ENCODE results near the gene TMEFF1. TPM values are rescaled to one million over a fixed set of nuclear protein-coding genes. Genes with fewer than 3 reads are reported as not detected.

The TMEFF1 gene
- total and polyA plus RNA-seq, 2 of the 8 experiments (the other 6 are each of a cell fraction or from before 2014, with no cell fraction given) = 13.5 to 68.2 TPM

GRCh38 chr9:100430286-100430940, 42.5 kb upstream of the TMEFF1 start:
- H3K4ac ChIP-seq (replicated peaks; ENCODE audit: insufficient read length, low read depth, low read length) = no peak overlapping the region
- POLR2A ChIA-PET (ENCODE audit: partially characterized antibody) = interaction anchor here (0.6 to 0.9 kb wide), 2 partner anchors 9 to 415 kb away, joined by 3 to 4 read pairs; no protein-coding TSS in a partner anchor
- no peak overlapping the region for H2BK12ac ChIP-seq (ENCODE audit: low read depth, low read length)
- H3K36me3 ChIP-seq (ENCODE audit: control insufficient read depth in 2 of 4, insufficient read depth in 4 of 4, low read length in 3 of 4) = no peaks in the 10 kb centered on the region
- H2BK15ac ChIP-seq (ENCODE audit: low read length) = no peak overlapping the region
- WGBS, 2 experiments (ENCODE audit: extremely low coverage in 1 of 2, insufficient coverage in 1 of 2, insufficient read length in 1 of 2, insufficient replicate concordance in 2 of 2, low coverage in 1 of 2, low lambda C conversion rate in 2 of 2, missing lambda C conversion rate in 1 of 2) = 91% methylated on average over 5 of the region's 5 CpGs; no CpG with 5 or more reads in 1 of the 2 experiments
- no peak overlapping the region for H2AFZ ChIP-seq (ENCODE audit: low read length)
- H3K4me3 ChIP-seq (ENCODE audit: extremely low read depth in 1 of 4, insufficient read depth in 2 of 4, low read depth in 3 of 4, low read length in 4 of 4) = no peak overlapping the region
- no peak overlapping the region for H4K91ac ChIP-seq (replicated peaks; ENCODE audit: insufficient read length, low read length)
- H3K18ac ChIP-seq (ENCODE audit: extremely low read depth, low read length) = no peak overlapping the region
- H3K14ac ChIP-seq (ENCODE audit: insufficient read length) = no peak overlapping the region
- no peaks in the 10 kb centered on the region for H3K9me3 ChIP-seq (ENCODE audit: insufficient read depth in 2 of 2, low read depth in 1 of 2, low read length in 1 of 2)
- H3K79me2 ChIP-seq (ENCODE audit: control insufficient read depth in 1 of 2, insufficient read depth in 2 of 2, low read length in 2 of 2) = peaks cover 0 to 66% of the 10 kb centered on the region in 2 experiments; a peak in 3 of 4 replicates
- H3K79me1 ChIP-seq (ENCODE audit: low read depth, low read length) = peaks cover 8% of the 10 kb centered on the region
- no peak overlapping the region for H2BK120ac ChIP-seq (replicated peaks; ENCODE audit: low read depth, low read length)
- no peak overlapping the region for H3K9ac ChIP-seq (replicated peaks in 1 of 4; ENCODE audit: extremely low read depth in 1 of 4, low read depth in 3 of 4, low read length in 3 of 4)
- H3K4me2 ChIP-seq (ENCODE audit: insufficient read depth in 1 of 2, low read depth in 2 of 2, low read length in 2 of 2) = no peak overlapping the region
- no peak overlapping the region for H2BK20ac ChIP-seq (ENCODE audit: low read length)
- H2AK5ac ChIP-seq (ENCODE audit: low read depth, low read length) = no peak overlapping the region
- peaks cover 0 to 9% of the 10 kb centered on the region in 2 experiments for H4K20me1 ChIP-seq (replicated peaks in 1 of 2; ENCODE audit: control insufficient read depth in 1 of 2, insufficient read depth in 2 of 2, low read length in 2 of 2)
- peaks cover 0 to 13% (median 8%) of the 10 kb centered on the region in 4 experiments; a peak in 4 of 7 replicates for H3K4me1 ChIP-seq (replicated peaks in 1 of 4; ENCODE audit: control insufficient read depth in 3 of 4, insufficient read depth in 4 of 4, low read length in 3 of 4)
- H3K56ac ChIP-seq (replicated peaks; ENCODE audit: insufficient read length, low read depth, low read length) = no peak overlapping the region
- CTCF ChIA-PET (ENCODE audit: partially characterized antibody) = interaction anchor here (0.7 to 2.0 kb wide), 2 partner anchors 8 to 17 kb away, joined by 3 to 12 read pairs; no protein-coding TSS in a partner anchor
- no peak overlapping the region for H3K23ac ChIP-seq (ENCODE audit: insufficient read length)
- peaks cover 9% of the 10 kb centered on the region for H3K23me2 ChIP-seq (ENCODE audit: low read depth, low read length)
- no peak for DNase-seq (ENCODE audit: low read depth in 1 of 2, low spot score in 2 of 2)
- FAIRE-seq = no peak
- H4K8ac ChIP-seq (ENCODE audit: extremely low read depth, insufficient read depth, low read length) = no peak overlapping the region
- H3K27ac ChIP-seq (ENCODE audit: low read depth, low read length) = no peak overlapping the region
- H4K5ac ChIP-seq (ENCODE audit: insufficient read length, low read depth, low read length) = no peak overlapping the region
- no peaks in the 10 kb centered on the region for H3K27me3 ChIP-seq (replicated peaks in 1 of 4; ENCODE audit: control insufficient read depth in 3 of 4, extremely low read depth in 1 of 4, insufficient read depth in 3 of 4, low read length in 3 of 4)
- no peak overlapping the region for H2BK5ac ChIP-seq (ENCODE audit: low read depth, low read length)
- TF ChIP-seq NANOG (IDR thresholded peaks at IDR 0.05; ENCODE audit: insufficient read depth, low read depth, low read length, poor library complexity, severe bottlenecking) = no peak
- TF ChIP-seq TAF1 (IDR thresholded peaks at IDR 0.05; ENCODE audit: low read depth, low read length) = no peak
- TF ChIP-seq RBBP5 (IDR thresholded peaks at IDR 0.05; ENCODE audit: borderline replicate concordance, low read depth, low read length) = no peak
- TF ChIP-seq CHD2 (IDR thresholded peaks at IDR 0.05; ENCODE audit: low read length) = no peak
- no peak for TF ChIP-seq ATF2 (IDR thresholded peaks at IDR 0.05; ENCODE audit: low read length)
- no peak for TF ChIP-seq KDM4A (IDR thresholded peaks at IDR 0.05; ENCODE audit: low read depth, low read length, severe bottlenecking)
- no peak for TF ChIP-seq HDAC6 (IDR thresholded peaks at IDR 0.05; ENCODE audit: low read depth, low read length)
- TF ChIP-seq SIRT6 (IDR thresholded peaks at IDR 0.05; ENCODE audit: low read length) = no peak
- no peak for TF ChIP-seq TAF7 (optimal IDR thresholded peaks at IDR 0.05; ENCODE audit: borderline replicate concordance, low read depth, low read length)
- TF ChIP-seq TEAD4 (IDR thresholded peaks at IDR 0.05; ENCODE audit: low read depth, low read length) = no peak
- no peak for TF ChIP-seq MAFK (IDR thresholded peaks at IDR 0.05; ENCODE audit: low read depth, low read length)
- no peak for TF ChIP-seq TBP (IDR thresholded peaks at IDR 0.05; ENCODE audit: low read depth, low read length)
